Measurements from ENCODE around the gene OR2G6. TPM values are rescaled to one million over a fixed set of nuclear protein-coding genes. Genes with fewer than 3 reads are reported as not detected.
"Not testable (repeated sequence)": the region's sequence is repeated elsewhere in the genome, so short reads cannot be mapped to it uniquely, and the experiment has no call there.

The OR2G6 gene
- polyA plus RNA-seq, 10 donors = not detected

DNA sequence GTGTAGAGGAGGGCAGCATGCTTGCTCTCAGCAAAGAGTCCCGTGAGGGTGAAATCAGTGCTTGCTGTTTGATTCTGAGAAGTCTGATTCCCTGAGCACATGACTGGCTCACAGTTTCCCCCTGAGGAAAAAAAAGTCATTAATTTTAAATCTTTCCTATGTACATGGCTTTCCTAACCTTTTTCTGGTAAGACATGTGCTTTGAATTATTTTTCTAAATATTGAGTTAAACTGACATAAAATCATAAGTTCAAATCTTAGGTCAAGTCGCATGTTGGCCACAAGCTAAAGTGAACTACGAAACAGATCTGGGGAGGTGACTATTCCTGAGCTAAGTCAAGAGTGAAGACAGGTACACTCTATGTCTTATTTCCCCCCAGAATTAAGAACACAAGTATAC lies 66.8 kb downstream of the OR2G6 start, which contains the start of gene OR2T34:
TSS of gene OR2T34 (minus strand) at position 101 of the 400 bp plus-strand sequence. CDS start at position 101, 0 bp downstream.
- not testable (repeated sequence) for DNase-seq

- DNase-seq = no peak
Measured at GRCh38 chr1:248576260-248576980, 68.5 kb downstream of the OR2G6 start.

Other genes with a start within 250 kb of the OR2G6 start
- not detected for gene OR2T33, start 230.1 kb upstream of the OR2G6 start, polyA plus RNA-seq (ENCODE audit: insufficient read length in 10 of 10)
- under 1 TPM in 2 of 10 donors, not detected in 8; 0.03 to 0.16 TPM for gene OR2T12, start 204.6 kb upstream of the OR2G6 start, polyA plus RNA-seq (ENCODE audit: insufficient read length in 10 of 10)
- not detected for gene OR2M7, start 183.5 kb upstream of the OR2G6 start, polyA plus RNA-seq (ENCODE audit: insufficient read length in 10 of 10)
- not detected for gene OR14C36, start 159.3 kb upstream of the OR2G6 start, polyA plus RNA-seq (ENCODE audit: insufficient read length in 10 of 10)
- gene OR2T4, start 146.4 kb upstream of the OR2G6 start, polyA plus RNA-seq (ENCODE audit: insufficient read length in 10 of 10) = not detected
- not detected for gene OR2T6, start 132.3 kb upstream of the OR2G6 start, polyA plus RNA-seq (ENCODE audit: insufficient read length in 10 of 10)
- gene OR2T1, start 105.0 kb upstream of the OR2G6 start, polyA plus RNA-seq (ENCODE audit: insufficient read length in 10 of 10) = not detected
- gene OR2T2, start 62.4 kb upstream of the OR2G6 start, polyA plus RNA-seq (ENCODE audit: insufficient read length in 10 of 10) = not detected
- gene OR2T3, start 34.7 kb upstream of the OR2G6 start, polyA plus RNA-seq (ENCODE audit: insufficient read length in 10 of 10) = not detected
- gene OR2T5, start 19.5 kb upstream of the OR2G6 start, polyA plus RNA-seq (ENCODE audit: insufficient read length in 10 of 10) = not detected
- not detected for gene OR2T29, start 54.7 kb downstream of the OR2G6 start, polyA plus RNA-seq (ENCODE audit: insufficient read length in 10 of 10)
- not detected for gene OR2T34, start 66.7 kb downstream of the OR2G6 start, polyA plus RNA-seq (ENCODE audit: insufficient read length in 10 of 10)
- not detected for gene OR2T10, start 89.6 kb downstream of the OR2G6 start, polyA plus RNA-seq (ENCODE audit: insufficient read length in 10 of 10)
- gene OR2T11, start 127.0 kb downstream of the OR2G6 start, polyA plus RNA-seq (ENCODE audit: insufficient read length in 10 of 10) = not detected
- not detected for gene OR2T35, start 137.2 kb downstream of the OR2G6 start, polyA plus RNA-seq (ENCODE audit: insufficient read length in 10 of 10)
- gene OR2T27, start 147.5 kb downstream of the OR2G6 start, polyA plus RNA-seq (ENCODE audit: insufficient read length in 10 of 10) = not detected
- gene OR14I1, start 194.7 kb downstream of the OR2G6 start, polyA plus RNA-seq (ENCODE audit: insufficient read length in 10 of 10) = not detected
- gene LYPD8, start 247.7 kb downstream of the OR2G6 start, polyA plus RNA-seq (ENCODE audit: insufficient read length in 10 of 10) = not detected

Measured in muscle of back (tissue), 11 donors.